BJ (cell line): ENCODE measurements around the gene SH3D19. TPM values are rescaled to one million over a fixed set of nuclear protein-coding genes. Genes with fewer than 3 reads are reported as not detected.

Experiments used
- CTCF ChIA-PET: fragments of 350-600 bp; formaldehyde crosslinking; extraction: SDS; loops from one replicate; lab custom pipeline; 2021; ENCODE audit warnings: antibody characterized with exemption, inconsistent platforms; lab: Yijun Ruan, JAX
- POLR2A ChIA-PET: fragments of 300-600 bp; sonication (Branson Sonifier 250); formaldehyde crosslinking; extraction: SDS; loops from one replicate; lab custom pipeline; 2021; ENCODE audit warnings: antibody characterized with exemption; lab: Charles Lee
- DNase-seq: peaks from one replicate; pipeline ENCODE4 v3.0.0-alpha.2; 2011; ENCODE audit warnings: low read depth
- H3K27me3 ChIP-seq: 2 replicates; pipeline ENCODE4 v1.6.0; 2011; ENCODE audit warnings: low read length; ENCODE audit not compliant: control insufficient read depth, insufficient read depth
- H3K36me3 ChIP-seq: 2 replicates; pipeline ENCODE4 v1.5.1; 2011; ENCODE audit warnings: low read length; ENCODE audit not compliant: control insufficient read depth, insufficient read depth
- H3K4me3 ChIP-seq: 2 replicates; pipeline ENCODE4 v1.5.1; 2011; ENCODE audit warnings: low read depth, mild to moderate bottlenecking, control low read depth, low read length
- CTCF ChIP-seq: IDR thresholded peaks from 2 replicates; pipeline ENCODE4 v1.5.1; 2011; ENCODE audit warnings: low read depth, mild to moderate bottlenecking, control low read depth, inconsistent platforms, low read length, moderate library complexity; ENCODE audit not compliant: insufficient read depth
- polyA plus RNA-seq: library from polyadenylated mRNA; depleted of rRNA; stranded (reverse); fragments of >200 nt; gene quantifications from 2 replicates; pipeline ENCODE4 v1.2.3, GENCODE V29; 2011

Gene SH3D19
- polyA plus RNA-seq, 1 experiment = 16.2 TPM

DNA sequence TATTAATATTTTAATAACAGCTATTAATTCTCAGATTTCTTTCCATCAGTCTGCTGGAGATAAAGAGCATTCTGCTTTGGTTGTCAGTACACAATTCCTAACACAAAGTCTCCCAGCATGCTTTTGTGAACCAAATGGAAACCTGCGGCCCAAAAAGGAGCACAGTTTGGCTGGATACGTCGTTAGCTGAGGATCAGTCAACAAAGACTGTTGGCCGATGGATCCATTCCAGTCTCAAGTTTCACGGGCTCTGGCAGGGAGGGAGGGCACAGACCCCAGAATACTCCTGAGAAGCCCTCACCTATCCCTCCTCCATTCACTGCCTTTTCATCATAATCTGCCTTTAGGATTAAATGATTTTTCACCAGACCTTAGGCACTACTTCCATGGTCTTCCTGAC is 74.7 kb downstream of the SH3D19 start:
- no peak for TF ChIP-seq CTCF
- DNase-seq = no peak
- ChIA-PET POLR2A (no interaction called here), CTCF (no interaction called here)
- Histone ChIP-seq H3K36me3 (no peaks in the 10 kb centered on the region), H3K4me3 (no peak overlapping the region), H3K27me3 (no peaks in the 10 kb centered on the region)

GRCh38 chr4:151248519-151248918 is 76.9 kb downstream of the SH3D19 start:
- Histone ChIP-seq H3K36me3 (no peaks in the 10 kb centered on the region), H3K4me3 (no peak overlapping the region), H3K27me3 (no peaks in the 10 kb centered on the region)
- no peak for DNase-seq
- no peak for TF ChIP-seq CTCF
- ChIA-PET POLR2A (no interaction called here), CTCF (no interaction called here)

- ChIA-PET POLR2A (no interaction called here), CTCF (interaction anchor here (1.0 kb wide), 1 partner anchor 8 kb away, joined by 3 read pairs; no protein-coding TSS in a partner anchor)
- TF ChIP-seq CTCF = no peak
- H3K4me3 ChIP-seq = no peak overlapping the region
- H3K36me3 ChIP-seq = no peaks in the 10 kb centered on the region
- no peak for DNase-seq
- H3K27me3 ChIP-seq = no peaks in the 10 kb centered on the region
Observed at GRCh38 chr4:151247395-151247794, 78.0 kb downstream of the SH3D19 start.

GRCh38 chr4:151246742-151247141 is 78.7 kb downstream of the SH3D19 start:
- POLR2A ChIA-PET = no interaction called here
- H3K27me3 ChIP-seq = no peaks in the 10 kb centered on the region
- CTCF ChIA-PET = no interaction called here
- no peaks in the 10 kb centered on the region for H3K36me3 ChIP-seq
- no peak overlapping the region for H3K4me3 ChIP-seq
- TF ChIP-seq CTCF = no peak
- no peak for DNase-seq

- TF ChIP-seq CTCF = no peak
- POLR2A ChIA-PET = no interaction called here
- Histone ChIP-seq H3K36me3 (no peaks in the 10 kb centered on the region), H3K27me3 (no peaks in the 10 kb centered on the region), H3K4me3 (no peak overlapping the region)
- CTCF ChIA-PET = no interaction called here
- no peak for DNase-seq
Observed at GRCh38 chr4:151242305-151242704, 83.1 kb downstream of the SH3D19 start.
